ENCODE data around the gene LAMB2.

LAMB2 gene
- total RNA-seq: 0 to 0.49 reads per million in 2 donors

DNA sequence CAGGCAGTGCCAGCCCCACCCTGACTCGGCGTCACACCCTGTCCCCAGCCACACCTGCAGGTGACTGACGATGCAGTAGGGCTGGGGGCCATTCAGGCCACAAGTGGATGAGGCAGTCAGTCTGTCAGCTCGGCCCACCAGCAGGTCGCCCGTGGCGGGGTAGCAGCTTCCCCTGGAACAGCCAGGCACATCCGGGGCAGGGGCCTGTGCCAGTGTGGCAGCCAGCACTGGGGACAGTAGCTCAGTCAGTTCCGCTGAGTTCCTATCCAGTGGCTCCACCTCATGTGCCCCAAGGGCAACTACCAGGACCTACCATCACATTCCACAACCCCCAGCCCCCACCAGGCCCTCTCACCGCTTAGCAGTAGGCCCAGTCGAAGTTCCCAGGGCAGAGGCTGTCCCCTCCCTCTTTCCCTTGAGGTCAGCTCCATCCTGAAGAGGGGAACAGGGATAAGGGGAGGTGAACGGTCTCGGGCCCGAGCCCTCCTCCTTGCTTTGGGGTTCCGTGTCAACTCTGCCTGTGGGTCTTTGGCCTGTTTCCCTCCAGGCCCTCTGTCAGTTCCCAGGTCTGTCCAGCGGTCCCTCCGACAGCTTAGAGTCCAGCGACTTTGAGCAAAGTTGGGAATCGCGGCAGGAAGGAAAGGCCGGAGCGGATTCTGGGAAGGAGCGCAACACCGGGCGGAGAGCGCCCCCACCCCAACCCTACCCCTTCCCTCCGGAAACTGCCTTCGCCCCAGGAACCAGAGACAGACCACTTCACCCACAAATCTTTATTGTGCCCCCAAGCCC lies at the start of gene LAMB2:
Gene LAMB2, minus strand, starts transcription at position 614 of the 789 bp plus-strand sequence. Its CDS starts 183 bp downstream, at position 431.
- DNase-seq: no peak

DNA sequence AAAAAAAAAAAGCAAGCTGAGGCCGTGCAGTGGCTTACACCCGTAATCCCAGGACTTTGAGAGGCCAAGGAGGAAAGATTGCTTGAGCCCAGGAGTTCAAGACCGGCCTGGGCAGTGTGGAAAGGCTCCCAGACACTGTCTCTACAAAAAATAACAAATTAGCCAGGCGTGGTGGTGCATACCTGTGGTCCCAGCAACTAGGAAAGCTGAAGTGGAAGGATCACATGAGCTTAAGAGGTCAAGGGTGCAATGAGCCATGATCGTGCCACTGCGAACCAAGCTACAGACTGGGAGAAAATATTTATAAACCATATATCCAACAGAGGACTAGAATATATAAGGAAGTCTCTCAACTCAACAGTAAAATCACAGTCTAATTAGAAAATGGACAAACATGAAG lies 48.5 kb upstream of the LAMB2 start:
- no peak for DNase-seq

DNA sequence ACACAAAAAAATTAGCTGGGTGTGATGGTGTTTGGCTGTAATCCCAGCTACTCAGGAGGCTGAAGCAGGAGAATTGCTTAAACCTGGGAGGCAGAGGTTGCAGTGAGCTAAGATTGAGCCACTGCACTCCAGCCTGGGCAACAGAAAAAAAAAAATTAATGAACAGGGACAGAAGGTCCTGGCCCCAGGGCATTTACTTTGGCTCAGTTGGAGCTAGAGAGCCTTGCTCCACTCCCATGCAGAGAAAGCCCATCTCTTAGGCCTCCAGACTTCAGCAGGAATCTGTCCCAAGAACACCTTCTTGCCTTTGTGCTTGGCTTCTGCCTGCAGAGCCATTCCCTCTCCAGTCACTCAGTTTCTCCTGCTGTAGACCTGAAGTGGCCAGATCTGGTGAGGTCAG lies 47.3 kb upstream of the LAMB2 start:
- no peak for DNase-seq

DNA sequence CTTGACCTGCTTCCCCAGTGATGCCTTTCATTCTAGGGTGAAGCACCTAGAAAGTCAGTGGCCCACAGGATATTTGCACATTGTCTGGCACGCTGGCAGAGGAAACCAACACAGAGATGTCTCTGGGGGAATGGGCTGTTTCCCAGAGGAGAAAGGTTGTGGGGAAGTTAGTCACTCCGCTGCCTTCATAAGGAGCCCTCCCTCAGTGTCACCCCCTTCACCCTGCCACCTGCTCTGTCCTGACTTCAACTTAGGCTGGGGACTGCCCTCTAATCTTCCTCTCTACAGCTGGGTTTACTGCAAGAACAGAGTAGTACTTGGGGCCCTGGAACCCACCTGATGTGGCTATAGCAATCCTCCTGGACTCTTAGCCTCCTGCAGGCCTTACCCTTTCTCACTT lies 44.2 kb upstream of the LAMB2 start:
- no peak for DNase-seq

DNA sequence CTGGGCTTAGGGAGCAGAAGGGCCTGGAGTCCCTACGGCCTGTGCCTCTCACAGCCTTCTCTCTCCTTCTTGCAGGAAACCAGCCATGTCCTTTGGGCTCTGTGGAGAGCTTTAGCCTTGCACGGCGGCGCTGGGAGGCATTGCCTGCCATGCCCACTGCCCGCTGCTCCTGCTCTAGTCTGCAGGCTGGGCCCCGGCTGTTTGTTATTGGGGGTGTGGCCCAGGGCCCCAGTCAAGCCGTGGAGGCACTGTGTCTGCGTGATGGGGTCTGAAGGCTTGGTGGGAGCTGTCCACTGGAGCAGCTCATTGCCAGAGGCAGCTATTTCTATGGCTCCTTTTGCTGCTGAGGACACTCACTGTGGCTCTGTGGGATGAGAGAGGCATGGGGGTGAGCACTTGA lies 42.7 kb upstream of the LAMB2 start:
- no peak for DNase-seq

DNA sequence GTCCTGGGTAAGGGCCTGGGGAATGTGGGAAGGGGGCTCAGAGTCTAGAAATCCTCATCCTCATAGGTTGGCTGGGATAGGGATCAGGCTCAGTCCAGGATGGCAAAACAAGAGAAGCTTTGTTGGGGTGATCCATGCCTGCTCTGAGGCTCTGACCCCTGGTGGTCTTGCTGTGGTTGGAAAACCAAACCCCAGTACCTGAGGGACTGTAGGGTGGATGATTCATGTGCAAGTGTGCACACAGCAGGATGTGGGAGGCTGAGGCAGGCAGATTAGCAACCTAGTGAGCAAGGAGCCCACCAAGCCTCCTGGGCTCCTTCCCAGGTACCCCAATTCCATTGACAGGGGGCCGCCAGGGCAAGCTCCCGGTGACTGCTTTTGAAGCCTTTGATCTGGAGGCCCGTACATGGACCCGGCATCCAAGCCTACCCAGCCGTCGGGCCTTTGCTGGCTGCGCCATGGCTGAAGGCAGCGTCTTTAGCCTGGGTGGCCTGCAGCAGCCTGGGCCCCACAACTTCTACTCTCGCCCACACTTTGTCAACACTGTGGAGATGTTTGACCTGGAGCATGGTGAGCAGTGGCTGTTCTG lies 41.6 kb upstream of the LAMB2 start:
- DNase-seq: no peak

DNA sequence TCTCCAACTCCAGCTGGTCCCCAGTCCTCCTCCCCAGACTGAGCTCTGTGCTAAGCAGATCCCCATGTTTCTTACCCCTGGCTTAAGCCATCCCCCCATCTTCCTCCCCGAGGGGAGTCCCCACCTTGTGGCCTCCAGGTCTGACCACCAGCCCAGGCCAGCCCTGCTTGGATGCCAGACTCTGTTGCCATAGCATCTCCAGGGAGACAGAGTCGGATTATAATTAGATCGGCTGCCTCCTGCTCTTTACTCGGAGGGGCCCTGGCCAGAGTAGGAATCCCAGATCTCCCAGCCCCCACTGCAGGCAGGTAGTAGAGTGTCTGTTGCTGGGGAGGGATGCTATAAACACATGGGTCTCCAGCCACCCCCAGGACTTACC lies 40.9 kb upstream of the LAMB2 start:
- no peak for DNase-seq

DNA sequence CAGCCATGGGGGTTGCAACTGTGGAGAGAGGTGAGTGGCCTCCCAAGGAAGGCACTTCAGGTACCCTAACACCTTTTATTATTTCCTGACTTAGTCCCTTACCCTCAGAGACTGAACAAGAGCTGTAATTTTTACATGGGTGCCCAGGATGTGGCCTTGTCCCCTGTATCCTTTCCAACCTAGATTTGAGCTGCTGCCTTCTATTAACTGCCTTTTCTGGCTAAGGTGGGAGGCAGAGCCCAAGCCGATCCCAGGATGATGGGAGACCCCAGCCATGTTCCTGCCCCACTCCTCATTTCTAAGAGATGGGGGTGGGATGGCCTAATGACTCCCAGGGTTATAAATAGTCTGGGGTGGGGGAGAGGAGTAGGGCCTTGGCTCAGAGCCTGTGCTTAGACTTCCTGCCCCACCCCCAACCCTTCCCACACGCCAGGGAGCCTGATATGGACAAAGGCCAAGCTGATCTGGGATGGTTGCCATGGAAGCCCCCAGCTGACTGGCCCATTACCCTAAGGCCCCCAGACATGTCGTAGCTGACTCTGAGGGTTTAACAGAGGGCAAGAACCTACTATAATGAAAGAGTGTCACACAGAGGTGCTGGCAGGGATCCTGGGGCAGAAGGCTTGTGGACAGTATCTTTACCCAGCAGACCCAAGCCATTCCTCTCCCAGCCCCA lies 40.4 kb upstream of the LAMB2 start:
- no peak for DNase-seq

DNA sequence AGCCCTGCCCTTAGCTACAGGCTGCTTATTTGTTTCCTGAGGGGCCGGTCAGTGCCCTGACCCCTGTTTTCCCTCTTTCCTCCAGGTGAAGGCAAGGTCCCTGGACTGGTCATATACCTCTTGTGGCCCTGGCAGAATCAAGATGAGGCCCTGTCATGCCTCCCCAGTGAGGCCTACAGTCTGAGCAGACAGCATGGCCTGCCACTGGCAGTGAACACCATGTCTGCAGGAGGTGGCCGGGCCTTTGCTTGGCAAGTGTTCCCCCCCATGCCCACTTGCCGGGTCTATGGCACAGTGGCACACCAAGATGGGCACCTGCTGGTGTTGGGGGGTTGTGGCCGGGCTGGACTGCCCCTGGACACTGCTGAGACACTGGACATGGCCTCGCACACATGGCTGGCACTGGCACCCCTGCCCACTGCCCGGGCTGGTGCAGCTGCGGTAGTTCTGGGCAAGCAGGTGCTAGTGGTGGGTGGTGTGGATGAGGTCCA lies 39.7 kb upstream of the LAMB2 start:
- DNase-seq: no peak

DNA sequence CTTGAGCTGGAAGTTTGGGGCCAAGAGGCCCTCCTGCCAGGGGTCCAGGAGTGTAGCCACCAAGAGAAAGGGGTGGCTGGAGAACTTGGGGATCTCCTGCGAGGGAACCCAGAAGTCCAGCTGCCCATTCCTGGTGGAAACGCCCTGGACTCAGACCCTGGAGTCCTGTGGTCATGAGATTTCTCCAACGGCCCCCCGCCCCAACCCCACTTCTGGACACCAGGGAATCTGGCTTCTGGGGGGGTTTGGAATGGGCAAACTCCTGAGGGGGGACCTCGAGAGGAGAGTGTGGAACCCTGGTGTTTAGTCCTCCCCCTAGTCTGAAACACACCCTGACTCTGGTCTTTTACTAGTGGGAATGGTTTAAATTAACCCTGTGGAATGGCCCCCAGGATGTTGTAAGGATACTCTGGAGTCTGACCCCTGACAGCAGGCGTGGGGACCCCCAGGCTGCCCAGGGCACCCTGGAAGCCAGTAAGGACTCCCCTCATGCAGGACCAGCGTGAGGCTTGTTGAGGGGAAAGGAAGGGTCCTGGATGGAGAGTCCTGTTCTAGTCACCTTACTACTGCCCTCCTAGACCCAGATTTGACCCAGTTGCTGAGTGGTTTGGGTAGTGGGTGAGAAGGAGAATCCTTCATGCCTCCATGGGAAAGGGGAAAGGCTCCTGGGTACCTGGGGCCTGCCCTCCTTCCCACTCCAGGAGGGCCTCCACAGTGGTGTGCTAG lies 39.1 kb upstream of the LAMB2 start:
- DNase-seq: no peak

DNA sequence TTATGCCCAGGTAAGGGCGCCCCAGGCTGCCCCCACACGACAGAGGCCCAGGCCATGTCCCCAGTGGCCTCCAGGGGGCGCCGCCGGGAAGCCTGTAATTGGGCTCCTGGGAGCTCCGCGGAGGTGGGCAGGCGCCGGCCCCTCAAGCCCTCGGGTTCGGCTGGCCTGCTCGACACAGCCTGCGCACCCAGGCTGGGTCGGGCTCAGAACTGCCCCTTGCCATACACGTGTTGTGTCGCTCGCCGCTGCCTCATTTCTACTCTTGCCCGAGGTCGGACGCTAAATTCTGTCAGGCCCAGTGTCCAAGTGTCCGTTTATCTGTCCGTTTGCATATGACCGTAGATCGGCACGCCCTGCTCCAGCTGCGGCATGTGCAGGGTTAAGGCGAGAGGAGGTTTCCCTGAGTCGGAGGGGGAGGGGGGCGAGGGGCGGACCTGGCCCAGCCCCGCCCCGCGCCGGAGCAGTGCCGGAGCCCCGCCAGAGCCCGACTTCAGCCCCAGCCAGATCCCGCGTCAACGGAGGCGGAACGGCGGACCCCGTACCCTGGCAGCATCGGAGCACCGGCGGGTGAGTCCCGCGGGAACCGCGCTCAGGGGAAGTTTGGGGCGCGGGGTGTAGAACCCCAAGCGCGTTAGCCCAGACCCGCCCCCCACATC lies 38.4 kb upstream of the LAMB2 start, which contains the start of gene KLHDC8B:
Gene KLHDC8B, plus strand, starts transcription at position 480 of the 656 bp plus-strand sequence. CDS start 1,172 bp downstream, outside the sequence.
- DNase-seq: peak; percentile 83

DNA sequence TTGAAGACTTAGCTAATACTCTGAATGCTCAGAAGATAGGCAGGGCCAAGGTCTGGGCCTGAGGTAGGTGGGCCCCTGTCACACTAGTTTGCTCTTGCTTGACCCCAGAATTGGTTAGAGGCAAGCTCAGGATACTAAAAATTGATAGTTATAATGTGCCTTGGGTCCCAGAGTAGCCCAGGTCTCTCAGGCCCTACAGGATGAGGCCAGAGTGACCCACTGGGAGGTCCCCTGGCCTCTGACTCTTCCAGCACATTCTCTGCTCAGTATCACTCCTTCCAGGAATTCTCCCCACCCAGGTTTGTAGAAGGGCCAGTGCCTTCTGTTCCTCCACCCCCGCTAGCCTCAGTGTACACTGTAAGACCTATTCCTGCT lies 37.9 kb upstream of the LAMB2 start:
- no peak for DNase-seq

DNA sequence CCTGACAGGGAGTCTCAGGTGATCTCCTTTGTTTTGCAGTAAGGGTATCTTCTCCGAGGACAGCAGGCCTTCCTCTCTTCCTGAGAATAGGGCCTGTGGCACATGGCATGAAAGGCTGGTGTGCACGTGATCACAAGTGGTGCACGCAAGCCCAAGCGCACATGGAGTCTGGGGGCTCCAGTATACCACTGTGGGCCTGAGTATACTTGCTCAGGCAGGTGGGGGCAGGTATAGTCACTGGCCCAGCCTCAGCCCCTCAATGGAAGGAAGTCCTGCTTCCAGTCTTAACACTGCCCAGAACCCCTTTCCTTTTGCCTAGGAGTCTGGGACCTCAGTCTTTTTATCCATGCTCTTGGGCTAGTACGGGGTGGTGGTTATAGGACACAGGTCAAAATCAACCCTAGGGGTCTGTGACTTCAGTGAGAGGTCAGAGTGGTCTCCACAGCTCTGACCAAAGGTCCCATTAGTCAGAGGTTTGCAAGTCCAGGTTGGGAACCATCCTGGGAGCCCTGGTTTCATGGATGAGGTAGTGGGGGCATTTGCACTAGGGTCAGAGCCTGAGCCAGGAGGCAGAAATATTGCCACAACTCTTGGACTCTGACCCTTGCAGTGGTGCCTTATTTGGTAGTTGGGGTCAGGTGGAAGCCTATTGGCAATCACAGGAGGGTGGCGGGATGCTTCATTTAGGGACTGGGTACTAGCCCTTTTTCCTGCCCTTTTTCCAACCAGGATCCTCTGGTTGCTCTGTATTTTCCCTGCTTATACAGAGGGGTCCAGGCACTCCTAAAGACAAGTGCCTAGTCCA lies 34.1 kb upstream of the LAMB2 start:
- DNase-seq: no peak

DNA sequence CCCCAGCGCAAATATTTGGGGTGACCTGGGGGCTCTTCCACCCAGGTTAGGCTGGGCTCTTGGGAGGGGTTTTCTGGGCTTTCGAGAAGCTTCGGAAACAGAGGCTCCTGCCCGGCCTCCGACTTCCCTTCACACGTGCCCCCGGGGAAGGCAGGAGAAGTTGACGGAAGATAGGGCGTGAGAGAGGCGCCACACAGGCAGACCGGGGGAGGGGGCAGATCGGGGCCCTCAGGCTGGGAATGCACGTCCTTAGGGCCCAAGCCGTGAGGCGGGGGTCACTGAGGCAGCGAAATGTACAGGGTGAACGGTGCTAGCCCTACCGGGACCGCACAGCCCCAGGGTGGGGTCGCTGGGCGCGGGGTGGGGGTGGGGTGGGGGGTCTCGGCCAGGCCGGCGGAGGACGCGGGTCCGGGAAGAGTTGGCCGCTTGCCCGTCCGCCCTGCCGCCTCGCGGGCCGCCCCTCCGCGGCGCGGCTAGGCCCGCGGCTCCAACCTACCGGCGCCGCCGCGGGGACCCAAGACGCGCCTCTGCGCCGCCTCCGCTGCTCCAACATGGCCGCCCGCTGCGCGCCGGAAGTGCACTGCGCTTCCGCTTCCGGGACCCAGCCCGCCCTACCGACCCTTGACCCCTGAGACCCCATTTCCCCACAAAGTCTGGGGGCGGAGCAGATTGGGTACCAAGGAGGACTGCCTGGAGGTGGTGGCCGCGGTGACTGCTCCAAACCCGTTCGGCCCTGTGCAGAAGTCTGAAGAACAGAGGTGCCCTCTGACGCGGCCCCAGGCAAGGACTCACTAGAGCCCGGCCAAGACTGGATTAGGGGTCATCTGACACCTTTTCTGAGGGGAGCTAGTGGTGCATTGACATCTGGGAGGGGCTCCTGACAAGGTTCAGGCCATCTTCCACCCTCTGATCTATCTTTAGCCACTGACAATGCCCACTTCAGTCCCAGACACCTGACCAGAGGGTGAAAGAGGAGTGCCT lies 33.2 kb upstream of the LAMB2 start, which contains the start of gene CCDC71:
Gene CCDC71, minus strand, starts transcription at position 561 of the 981 bp plus-strand sequence. CDS start 2,123 bp downstream, outside the sequence.
- DNase-seq: peak; percentile 61

DNA sequence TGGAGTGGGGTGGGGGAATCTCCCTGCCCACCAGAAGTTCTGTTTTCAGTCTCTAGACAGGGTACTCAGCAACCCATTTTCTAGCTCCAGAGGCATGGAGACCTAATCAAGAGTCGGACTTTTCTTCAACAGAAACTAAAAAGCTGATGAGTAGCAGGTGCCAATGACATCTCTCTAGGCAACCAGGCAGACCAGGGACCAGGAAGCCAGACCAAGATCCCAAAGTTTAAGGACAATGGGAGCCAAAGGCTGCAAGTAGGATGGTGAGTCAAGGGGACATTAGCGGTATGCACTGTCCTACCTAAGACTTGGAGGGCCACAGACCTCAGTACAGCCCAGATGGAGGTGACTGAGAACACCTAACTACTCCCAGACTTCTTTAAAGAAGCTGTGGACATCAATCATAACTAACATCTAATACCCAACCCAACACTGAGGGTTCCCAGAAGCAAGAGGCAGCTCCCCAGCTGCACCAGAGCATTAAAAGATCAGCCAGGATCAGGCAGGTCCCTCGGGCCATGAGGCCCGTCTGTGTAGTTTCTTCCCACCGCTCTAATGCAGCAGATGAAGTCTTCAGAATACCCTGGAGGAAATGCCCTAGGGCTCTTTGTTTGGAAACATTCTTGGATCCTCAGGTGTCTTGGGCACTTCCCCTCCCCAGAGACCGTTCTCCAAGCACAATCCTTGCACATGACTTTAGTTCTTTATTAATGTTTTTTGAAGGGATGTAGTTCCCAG lies 32.3 kb upstream of the LAMB2 start:
- no peak for DNase-seq

DNA sequence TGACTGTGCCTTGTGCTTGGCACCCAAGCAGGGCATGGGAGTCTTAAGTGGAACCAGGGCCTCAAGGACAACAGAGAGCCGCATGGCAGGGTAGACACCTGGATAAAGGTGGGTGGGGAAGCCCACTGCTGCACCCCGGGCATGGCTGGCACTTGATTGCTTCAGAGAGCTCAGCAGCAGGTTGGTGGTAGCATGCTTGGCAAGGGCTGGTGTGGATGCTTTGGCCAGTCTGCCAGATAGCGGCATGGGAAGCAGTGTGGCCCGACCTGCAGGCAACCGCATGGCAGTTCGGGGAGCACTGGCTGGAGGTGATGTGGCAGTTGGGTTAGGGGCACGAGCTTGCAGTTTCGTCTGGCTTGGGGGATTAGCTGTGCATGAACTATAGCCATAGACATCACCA lies 30.8 kb upstream of the LAMB2 start:
- DNase-seq: no peak

DNA sequence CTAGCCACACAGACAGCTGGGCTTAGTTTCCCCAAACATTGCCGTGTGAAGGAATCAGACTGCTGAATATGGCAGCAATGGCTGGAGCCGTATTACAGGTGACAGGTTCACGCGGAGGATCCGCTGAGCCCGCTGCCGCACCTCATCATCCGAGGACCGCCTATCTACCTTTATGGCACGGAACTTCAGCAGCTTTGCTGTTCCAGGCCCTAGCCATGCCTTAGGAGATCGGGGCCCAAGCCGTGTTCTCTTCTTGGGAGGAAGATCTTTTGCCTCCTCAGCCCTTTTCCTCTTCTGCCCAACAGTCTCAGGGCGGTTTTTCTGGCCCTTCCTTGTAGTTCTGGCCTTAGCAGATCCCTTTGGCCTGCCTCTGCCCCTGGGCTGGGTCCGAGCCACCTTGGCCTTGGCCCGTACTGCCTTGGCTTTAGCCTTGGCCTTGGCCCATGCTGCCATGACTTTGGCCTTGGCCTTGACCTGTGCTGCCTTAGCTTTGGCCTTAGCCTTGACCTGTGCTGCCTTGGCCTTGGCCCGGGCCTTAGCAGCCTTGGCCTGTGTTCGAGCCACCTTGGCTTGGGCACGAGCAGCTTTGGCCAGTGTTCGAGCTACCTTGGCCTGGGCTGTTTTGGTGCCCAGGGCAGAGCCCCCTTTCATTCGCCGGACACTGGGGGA lies 30.0 kb upstream of the LAMB2 start:
- no peak for DNase-seq

DNA sequence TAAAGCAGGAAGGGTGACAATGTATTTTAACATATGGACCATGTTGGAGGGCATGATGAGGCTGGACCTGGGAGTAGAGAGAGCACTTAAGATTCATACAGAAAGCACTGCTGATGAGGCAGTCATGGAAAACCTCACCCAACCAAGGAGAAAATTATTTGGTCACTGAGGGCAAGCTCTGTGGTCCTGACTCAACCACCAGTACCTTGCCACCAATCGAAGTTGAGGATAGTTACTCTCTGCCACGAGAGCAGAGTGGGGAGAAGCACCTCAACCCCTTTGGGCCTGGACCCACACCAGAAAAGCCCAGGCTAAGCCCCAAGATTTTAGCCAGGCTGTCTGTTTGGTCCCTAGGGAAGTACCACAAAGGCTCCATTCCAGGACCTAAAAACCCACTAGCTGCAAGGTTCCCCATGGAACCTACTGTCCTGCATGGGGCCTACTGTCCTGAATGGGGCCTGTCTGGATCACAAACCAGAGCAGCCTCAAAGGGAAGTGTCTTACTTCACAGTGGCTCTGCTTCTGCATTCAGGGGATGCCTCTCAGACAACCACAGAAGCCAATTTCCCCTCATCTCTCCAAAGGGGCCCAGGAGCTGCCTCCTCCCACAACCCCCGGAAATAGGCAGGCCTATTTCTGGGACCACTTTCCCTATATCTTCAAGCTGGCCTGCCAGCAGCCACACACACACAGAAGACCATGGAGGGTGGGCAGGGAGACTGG lies 29.1 kb upstream of the LAMB2 start:
- DNase-seq: no peak
